Measurements from ENCODE around the gene MKLN1. TPM values are rescaled to one million over a fixed set of nuclear protein-coding genes. Genes with fewer than 3 reads are reported as not detected.
"Not testable (repeated sequence)": the region's sequence is repeated elsewhere in the genome, so short reads cannot be mapped to it uniquely, and the experiment has no call there.

MKLN1 gene
- total and polyA plus RNA-seq, 12 donors, result 9.5 to 48.2 (median 41.1) TPM

- Histone ChIP-seq H3K27me3 (no peaks in the 10 kb centered on the region), H3K9me3 (no peaks in the 10 kb centered on the region), H3K27ac (no peak overlapping the region), H3K4me1 (peaks cover 0 to 7% (median 0%) of the 10 kb centered on the region in 9 donors), H3K4me3 (no peak overlapping the region), H3K36me3 (peaks cover 0 to 92% (median 19%) of the 10 kb centered on the region in 9 donors)
- 97 to 98% methylated on average over 4 of the region's 4 CpGs for WGBS, 2 donors
- TF ChIP-seq CTCF (IDR thresholded peaks at IDR 0.05), result no peak
- intact Hi-C loops (cut with DNase I), result no loop called here
- DNase-seq, result no peak
- ATAC-seq, result no peak
Measured at GRCh38 chr7:131413711-131414110, 86.0 kb downstream of the MKLN1 start.

GRCh38 chr7:131424219-131424822 is 96.6 kb downstream of the MKLN1 start:
- Histone ChIP-seq H3K9me3 (no peaks in the 10 kb centered on the region), H3K27me3 (no peaks in the 10 kb centered on the region), H3K27ac (no peak overlapping the region), H3K4me3 (no peak overlapping the region), H3K36me3 (peaks cover 0 to 35% (median 4%) of the 10 kb centered on the region in 9 donors), H3K4me1 (peaks cover 0 to 29% (median 13%) of the 10 kb centered on the region in 9 donors)
- peak; percentile 44 to 76 (median 68) for TF ChIP-seq CTCF (IDR thresholded peaks at IDR 0.05)
- 74 to 78% methylated on average over 5 of the region's 5 CpGs for WGBS, 2 donors
- DNase-seq, result no peak
- intact Hi-C loops (cut with DNase I), result loop anchor here in 7 of 10 donors (2.0 to 10.0 kb wide), 11 partner anchors 97 to 530 kb away; partner anchors contain the start of gene MKLN1 (in 4 of the 7)
- peak; percentile 48 to 86 (median 64) for ATAC-seq

- no peaks in the 10 kb centered on the region for H3K9me3 ChIP-seq
Measured at GRCh38 chr7:131425992-131426391, 98.3 kb downstream of the MKLN1 start.

GRCh38 chr7:131430826-131431225 is 103.2 kb downstream of the MKLN1 start:
- H3K9me3 ChIP-seq, H3K27me3 ChIP-seq, DNase-seq, H3K27ac ChIP-seq, H3K4me3 ChIP-seq: not testable (repeated sequence)
- ATAC-seq, result peak in 1 of 8 donors; percentile 23
- H3K4me1 ChIP-seq, result peaks cover 2 to 32% (median 17%) of the 10 kb centered on the region in 9 donors
- intact Hi-C loops (cut with DNase I), result loop anchor here in 1 of 10 donors (10.0 kb wide), 1 partner anchor 446 kb away; no protein-coding TSS in a partner anchor
- WGBS, 2 donors, result 92 to 97% methylated on average over 7 of the region's 7 CpGs
- peaks cover 0 to 71% (median 16%) of the 10 kb centered on the region in 9 donors for H3K36me3 ChIP-seq

More at GRCh38 chr7:131425992-131426391, 98.3 kb downstream of the MKLN1 start:
- H3K36me3 ChIP-seq, result peaks cover 0 to 42% (median 13%) of the 10 kb centered on the region in 9 donors
- H3K27me3 ChIP-seq, result no peaks in the 10 kb centered on the region
- H3K4me3 ChIP-seq, result no peak overlapping the region
- no peak for TF ChIP-seq CTCF (IDR thresholded peaks at IDR 0.05)
- intact Hi-C loops (cut with DNase I), result loop anchor here in 8 of 10 donors (2.0 to 10.0 kb wide), 11 partner anchors 99 to 531 kb away; partner anchors contain the start of gene MKLN1 (in 4 of the 8)
- H3K4me1 ChIP-seq, result peaks cover 0 to 33% (median 15%) of the 10 kb centered on the region in 9 donors
- DNase-seq, result no peak
- ATAC-seq, result peak; percentile 12 to 82 (median 42)
- WGBS, 2 donors, result 33 to 38% methylated on average over 3 of the region's 3 CpGs
- peak overlapping the region in 5 of 10 donors; percentile 6 to 35 (median 14) for H3K27ac ChIP-seq
